Mesodermal cell (in vitro differentiated cells): Measurements from ENCODE around the gene DTX4.

Experiments used
- H3K27ac ChIP-seq: 2 replicates; pipeline ENCODE4 v1.7.0; 2013; ENCODE audit warnings: mild to moderate bottlenecking, low read depth, low read length, moderate library complexity; ENCODE audit not compliant: severe bottlenecking
- H3K36me3 ChIP-seq: 2 replicates; pipeline ENCODE4 v1.7.1; 2013; ENCODE audit warnings: mild to moderate bottlenecking, low read length, moderate library complexity; ENCODE audit not compliant: control insufficient read depth, insufficient read depth
- H3K4me1 ChIP-seq: one replicate; pipeline ENCODE4 v1.7.1; 2013; ENCODE audit warnings: mild to moderate bottlenecking, low read length; ENCODE audit not compliant: insufficient read depth, control insufficient read depth, poor library complexity, severe bottlenecking
- H3K4me3 ChIP-seq: 2 replicates; pipeline ENCODE4 v1.7.0; 2013; ENCODE audit warnings: low read length, control low read depth, mild to moderate bottlenecking; ENCODE audit not compliant: insufficient read depth, poor library complexity, severe bottlenecking; ENCODE audit errors: extremely low read depth
- H3K9me3 ChIP-seq: 2 replicates; pipeline ENCODE4 v1.7.1; 2013; ENCODE audit warnings: mild to moderate bottlenecking, low read length, moderate library complexity; ENCODE audit not compliant: control insufficient read depth
- WGBS, 2 experiments: methylation state at CpG; one replicate each; pipeline ENCODE4 v1.1.5; 2013; ENCODE audit warnings: missing lambda C conversion rate in 2 of 2; ENCODE audit not compliant: insufficient coverage in 2 of 2; 5-methylcytosine and 5-hydroxymethylcytosine counted together

The DTX4 gene

GRCh38 chr11:59219836-59220235 lies 47.9 kb downstream of the DTX4 start:
- H3K9me3 ChIP-seq = no peaks in the 10 kb centered on the region
- WGBS, 2 experiments = 75% methylated on average over 3 of the region's 4 CpGs; no CpG with 5 or more reads in 1 of the 2 experiments

GRCh38 chr11:59221441-59221840 lies 49.5 kb downstream of the DTX4 start:
- WGBS, 2 experiments = 71% methylated on average over 1 of the region's 4 CpGs; no CpG with 5 or more reads in 1 of the 2 experiments
- no peaks in the 10 kb centered on the region for H3K9me3 ChIP-seq
- H3K27ac ChIP-seq = no peak overlapping the region
- no peak overlapping the region for H3K4me3 ChIP-seq
- no peaks in the 10 kb centered on the region for H3K36me3 ChIP-seq
- H3K4me1 ChIP-seq = no peaks in the 10 kb centered on the region

More at GRCh38 chr11:59219836-59220235, 47.9 kb downstream of the DTX4 start:
- Histone ChIP-seq H3K27ac (no peak overlapping the region), H3K36me3 (no peaks in the 10 kb centered on the region), H3K4me3 (no peak overlapping the region), H3K4me1 (no peaks in the 10 kb centered on the region)

- WGBS, 2 experiments = 67 to 75% methylated on average over 1 of the region's 2 CpGs
- Histone ChIP-seq H3K27ac (no peak overlapping the region), H3K9me3 (no peaks in the 10 kb centered on the region), H3K36me3 (no peaks in the 10 kb centered on the region), H3K4me1 (no peaks in the 10 kb centered on the region), H3K4me3 (no peak overlapping the region)
These were observed 50.6 kb downstream of the DTX4 start for GRCh38 chr11:59222464-59223060.

GRCh38 chr11:59223177-59223576 lies 51.2 kb downstream of the DTX4 start:
- Histone ChIP-seq H3K4me3 (no peak overlapping the region), H3K27ac (no peak overlapping the region), H3K4me1 (no peaks in the 10 kb centered on the region), H3K9me3 (no peaks in the 10 kb centered on the region), H3K36me3 (no peaks in the 10 kb centered on the region)
- 83 to 100% methylated on average over 1 of the region's 1 CpG for whole genome bisulfite sequencing, 2 experiments

GRCh38 chr11:59223611-59224010 lies 51.7 kb downstream of the DTX4 start:
- Histone ChIP-seq H3K36me3 (no peaks in the 10 kb centered on the region), H3K9me3 (no peaks in the 10 kb centered on the region), H3K4me3 (no peak overlapping the region), H3K4me1 (no peaks in the 10 kb centered on the region), H3K27ac (no peak overlapping the region)
- WGBS, 2 experiments = 90% methylated on average over 2 of the region's 2 CpGs; no CpG with 5 or more reads in 1 of the 2 experiments

- H3K36me3 ChIP-seq = no peaks in the 10 kb centered on the region
- no peak overlapping the region for H3K27ac ChIP-seq
- no peaks in the 10 kb centered on the region for H3K4me1 ChIP-seq
- WGBS, 2 experiments = 47 to 79% methylated on average over 2 to 3 of the region's 4 CpGs
- no peak overlapping the region for H3K4me3 ChIP-seq
- no peaks in the 10 kb centered on the region for H3K9me3 ChIP-seq
These were observed 52.5 kb downstream of the DTX4 start for GRCh38 chr11:59224351-59224928.

- Histone ChIP-seq H3K36me3 (no peaks in the 10 kb centered on the region), H3K4me1 (no peaks in the 10 kb centered on the region), H3K9me3 (no peaks in the 10 kb centered on the region), H3K27ac (no peak overlapping the region), H3K4me3 (no peak overlapping the region)
- WGBS, 2 experiments = 92% methylated on average over 1 of the region's 1 CpG
These were observed 53.1 kb downstream of the DTX4 start for GRCh38 chr11:59225017-59225416.

GRCh38 chr11:59226396-59226795 lies 54.5 kb downstream of the DTX4 start:
- no peaks in the 10 kb centered on the region for H3K36me3 ChIP-seq
- no peaks in the 10 kb centered on the region for H3K4me1 ChIP-seq
- H3K9me3 ChIP-seq = no peaks in the 10 kb centered on the region
- H3K27ac ChIP-seq = no peak overlapping the region
- WGBS, 2 experiments = 83% methylated on average over 2 of the region's 2 CpGs; no CpG with 5 or more reads in 1 of the 2 experiments
- H3K4me3 ChIP-seq = no peak overlapping the region

- H3K27ac ChIP-seq = no peak overlapping the region
- H3K36me3 ChIP-seq = no peaks in the 10 kb centered on the region
- H3K4me1 ChIP-seq = no peaks in the 10 kb centered on the region
- H3K9me3 ChIP-seq = peaks cover 25% of the 10 kb centered on the region
- H3K4me3 ChIP-seq = no peak overlapping the region
These were observed 68.4 kb downstream of the DTX4 start for GRCh38 chr11:59240322-59240721.

- 50 to 73% methylated on average over 1 of the region's 1 CpG for WGBS, 2 experiments
These were observed 71.7 kb downstream of the DTX4 start for GRCh38 chr11:59243633-59244032.

GRCh38 chr11:59247531-59248227 lies 75.7 kb downstream of the DTX4 start:
- Histone ChIP-seq H3K36me3 (no peaks in the 10 kb centered on the region), H3K4me1 (no peaks in the 10 kb centered on the region), H3K27ac (no peak overlapping the region), H3K9me3 (peaks cover 6% of the 10 kb centered on the region), H3K4me3 (no peak overlapping the region)
- 80% methylated on average over 1 of the region's 2 CpGs; no CpG with 5 or more reads in 1 of the 2 experiments for WGBS, 2 experiments

More at GRCh38 chr11:59243633-59244032, 71.7 kb downstream of the DTX4 start:
- Histone ChIP-seq H3K4me1 (no peaks in the 10 kb centered on the region), H3K27ac (no peak overlapping the region), H3K36me3 (no peaks in the 10 kb centered on the region), H3K9me3 (peaks cover 25% of the 10 kb centered on the region), H3K4me3 (no peak overlapping the region)
